Putamen (tissue), 1 donor: ENCODE data around the gene EXOC3L1.

Experiments
- DNase-seq: peaks from one replicate; pipeline ENCODE4 v3.0.0-alpha.2; 2016; ENCODE audit warnings: low spot score

The EXOC3L1 gene

GRCh38 chr16:67147437-67148140, 42.3 kb downstream of the EXOC3L1 start:
- no peak for DNase-seq

GRCh38 chr16:67146523-67147357, 43.2 kb downstream of the EXOC3L1 start:
- DNase-seq = no peak

- no peak for DNase-seq
Observed at GRCh38 chr16:67145746-67146145, 44.2 kb downstream of the EXOC3L1 start.

- DNase-seq = no peak
Observed at GRCh38 chr16:67144943-67145342, 45.0 kb downstream of the EXOC3L1 start.

GRCh38 chr16:67142342-67142741, 47.6 kb downstream of the EXOC3L1 start:
- DNase-seq = no peak

- DNase-seq = no peak
Observed at GRCh38 chr16:67141391-67141790, 48.5 kb downstream of the EXOC3L1 start.

GRCh38 chr16:67137605-67138004, 52.3 kb downstream of the EXOC3L1 start:
- DNase-seq = no peak
